NCI-H69 (cell line): ENCODE measurements around the gene ARMC12.
A peak's percentile ranks its signal among the peaks of the same experiment; 100 is the strongest.

Experiments
- DNase-seq: peaks from one replicate; lab custom pipeline; 2025; lab: John Stamatoyannopoulos, UW

The ARMC12 gene

GRCh38 chr6:35735452-35735851 is 1.4 kb upstream of the ARMC12 start:
- peak; percentile 12 for DNase-seq

GRCh38 chr6:35736253-35736894 is 458 bp upstream of the ARMC12 start:
- peak; percentile 71 for DNase-seq

- DNase-seq: peak; percentile 80
These were observed 780 bp downstream of the ARMC12 start for GRCh38 chr6:35737413-35738211.

- no peak for DNase-seq
These were observed 3.1 kb downstream of the ARMC12 start for GRCh38 chr6:35739645-35740524.

- DNase-seq: no peak
These were observed 6.0 kb downstream of the ARMC12 start for GRCh38 chr6:35742842-35743241.

- no peak for DNase-seq
These were observed 8.7 kb downstream of the ARMC12 start for GRCh38 chr6:35745509-35745908.

GRCh38 chr6:35746516-35746915 is 9.7 kb downstream of the ARMC12 start:
- no peak for DNase-seq

GRCh38 chr6:35747877-35748276 is 11.0 kb downstream of the ARMC12 start:
- DNase-seq: no peak

GRCh38 chr6:35750557-35750956 is 13.7 kb downstream of the ARMC12 start:
- no peak for DNase-seq

GRCh38 chr6:35751594-35751993 is 14.8 kb downstream of the ARMC12 start:
- DNase-seq: no peak

GRCh38 chr6:35752330-35752729 is 15.5 kb downstream of the ARMC12 start:
- DNase-seq: no peak

- DNase-seq: peak; percentile 56
These were observed 17.8 kb downstream of the ARMC12 start for GRCh38 chr6:35754452-35755277.

GRCh38 chr6:35755278-35755924 is 18.6 kb downstream of the ARMC12 start:
- peak; percentile 78 for DNase-seq

GRCh38 chr6:35757456-35758123 is 20.8 kb downstream of the ARMC12 start:
- DNase-seq: peak; percentile 42

- DNase-seq: no peak
These were observed 22.6 kb downstream of the ARMC12 start for GRCh38 chr6:35759426-35759825.

- DNase-seq: peak; percentile 32
These were observed 28.9 kb downstream of the ARMC12 start for GRCh38 chr6:35765739-35766138.

- DNase-seq: no peak
These were observed 32.4 kb downstream of the ARMC12 start for GRCh38 chr6:35769211-35769610.

GRCh38 chr6:35771343-35771627 is 34.5 kb downstream of the ARMC12 start:
- DNase-seq: no peak

- no peak for DNase-seq
These were observed 37.4 kb downstream of the ARMC12 start for GRCh38 chr6:35774116-35774794.

- no peak for DNase-seq
These were observed 38.2 kb downstream of the ARMC12 start for GRCh38 chr6:35775031-35775430.
